HEK293 (cell line): Measurements from ENCODE around the gene IVD.
A peak's percentile ranks its signal among the peaks of the same experiment; 100 is the strongest.

ENCODE experiments used
- CTCF ChIA-PET: fragments of 350-600 bp; formaldehyde crosslinking; extraction: SDS; loops from one replicate; lab custom pipeline; 2021; ENCODE audit warnings: antibody characterized with exemption; lab: Yijun Ruan, JAX
- POLR2A ChIA-PET: fragments of 300-600 bp; formaldehyde crosslinking; extraction: SDS; loops from one replicate; lab custom pipeline; 2020; ENCODE audit warnings: antibody characterized with exemption, inconsistent platforms; lab: Yijun Ruan, JAX
- H3K27ac ChIP-seq: fragments of 200-500 bp; sonication (Bioruptor generic); 2 replicates; pipeline ENCODE4 v1.5.1; 2014; ENCODE audit warnings: low read depth, low read length, control low read depth, inconsistent platforms; ENCODE audit errors: extremely low read depth
- H3K36me3 ChIP-seq, 2 experiments: fragments of 200-500 bp in 1 of 2; sonication (Bioruptor generic) in 1 of 2; 1 replicate in 1 of 2; 2 replicates in 1 of 2; pipeline ENCODE4 v1.5.1; 2014 to 2017; ENCODE audit warnings: inconsistent platforms in 2 of 2, low read length in 2 of 2; ENCODE audit not compliant: control insufficient read depth in 2 of 2, insufficient read depth in 1 of 2
- H3K4me1 ChIP-seq: fragments of 200-500 bp; sonication (Bioruptor generic); 2 replicates; pipeline ENCODE4 v1.5.1; 2014; ENCODE audit warnings: mild to moderate bottlenecking, low read length, inconsistent platforms; ENCODE audit not compliant: control insufficient read depth, insufficient read depth
- H3K4me3 ChIP-seq: 2 replicates; pipeline ENCODE4 v1.5.1; 2011; ENCODE audit warnings: low read depth, mild to moderate bottlenecking, control low read depth, low read length, moderate library complexity
- H3K9me3 ChIP-seq: fragments of 200-500 bp; sonication (Bioruptor generic); 2 replicates; pipeline ENCODE4 v1.5.1; 2014; ENCODE audit warnings: low read depth, low read length, inconsistent platforms; ENCODE audit not compliant: control insufficient read depth, insufficient read depth
- EGR2 ChIP-seq: fragments of 450-650 bp; formaldehyde crosslinking; IDR thresholded peaks from 2 replicates; pipeline ENCODE4 v1.5.1; 2016; ENCODE audit warnings: low read depth, missing biosample characterization, missing genetic modification characterization
- KLF16 ChIP-seq: fragments of 450-650 bp; formaldehyde crosslinking; IDR thresholded peaks from 2 replicates; pipeline ENCODE4 v1.5.1; 2017; ENCODE audit warnings: missing biosample characterization, missing genetic modification characterization
- PRDM4 ChIP-seq: fragments of 450-650 bp; formaldehyde crosslinking; IDR thresholded peaks from 2 replicates; pipeline ENCODE4 v1.5.1; 2017; ENCODE audit warnings: missing biosample characterization, missing genetic modification characterization
- RBAK ChIP-seq: fragments of 450-650 bp; formaldehyde crosslinking; IDR thresholded peaks from 2 replicates; pipeline ENCODE4 v1.5.1; 2016; ENCODE audit warnings: missing biosample characterization, missing genetic modification characterization
- SCRT1 ChIP-seq: fragments of 450-650 bp; formaldehyde crosslinking; IDR thresholded peaks from 2 replicates; pipeline ENCODE4 v1.5.1; 2016; ENCODE audit warnings: missing biosample characterization, missing genetic modification characterization, borderline replicate concordance
- SP2 ChIP-seq: fragments of 450-650 bp; formaldehyde crosslinking; IDR thresholded peaks from 2 replicates; pipeline ENCODE4 v1.5.1; 2016; ENCODE audit warnings: missing biosample characterization, missing genetic modification characterization
- ZBTB20 ChIP-seq: fragments of 450-650 bp; formaldehyde crosslinking; IDR thresholded peaks from 2 replicates; pipeline ENCODE4 v1.5.1; 2016; ENCODE audit warnings: missing biosample characterization, missing genetic modification characterization
- ZBTB48 ChIP-seq: fragments of 450-650 bp; formaldehyde crosslinking; IDR thresholded peaks from 2 replicates; pipeline ENCODE4 v1.5.1; 2016; ENCODE audit warnings: missing biosample characterization, missing genetic modification characterization
- ZFHX2 ChIP-seq: fragments of 450-650 bp; formaldehyde crosslinking; conservative IDR thresholded peaks from 2 replicates; pipeline ENCODE4 v1.5.1; 2016; ENCODE audit warnings: missing biosample characterization, missing genetic modification characterization
- ZNF335 ChIP-seq: fragments of 450-650 bp; formaldehyde crosslinking; conservative IDR thresholded peaks from 2 replicates; pipeline ENCODE4 v1.5.1; 2016; ENCODE audit warnings: missing biosample characterization, missing genetic modification characterization
- ZNF510 ChIP-seq: fragments of 450-650 bp; formaldehyde crosslinking; IDR thresholded peaks from 2 replicates; pipeline ENCODE4 v1.5.1; 2018; ENCODE audit warnings: mild to moderate bottlenecking, missing genetic modification characterization, missing biosample characterization; ENCODE audit not compliant: insufficient replicate concordance
- ZNF548 ChIP-seq: fragments of 450-650 bp; formaldehyde crosslinking; IDR thresholded peaks from 2 replicates; pipeline ENCODE4 v1.5.1; 2016; ENCODE audit warnings: missing biosample characterization, missing genetic modification characterization
- ZNF692 ChIP-seq: fragments of 450-650 bp; formaldehyde crosslinking; IDR thresholded peaks from 2 replicates; pipeline ENCODE4 v1.5.1; 2016; ENCODE audit warnings: missing biosample characterization, missing genetic modification characterization
- ZSCAN23 ChIP-seq: fragments of 450-650 bp; formaldehyde crosslinking; IDR thresholded peaks from 2 replicates; pipeline ENCODE4 v1.5.1; 2016; ENCODE audit warnings: missing biosample characterization, missing genetic modification characterization
- TF ChIP-seq, protein P1 (sequence below): fragments of 450-650 bp; formaldehyde crosslinking; IDR thresholded peaks from 2 replicates; pipeline ENCODE4 v1.5.1; 2016; ENCODE audit warnings: missing biosample characterization, missing genetic modification characterization
- TF ChIP-seq, protein P2 (sequence below): fragments of 450-650 bp; formaldehyde crosslinking; IDR thresholded peaks from 2 replicates; pipeline ENCODE4 v1.5.1; 2016; ENCODE audit warnings: missing biosample characterization, missing genetic modification characterization, borderline replicate concordance
- TF ChIP-seq, protein P3 (sequence below): fragments of 450-650 bp; formaldehyde crosslinking; IDR thresholded peaks from 2 replicates; pipeline ENCODE4 v1.5.1; 2016; ENCODE audit warnings: missing biosample characterization, missing genetic modification characterization

Gene IVD

DNA sequence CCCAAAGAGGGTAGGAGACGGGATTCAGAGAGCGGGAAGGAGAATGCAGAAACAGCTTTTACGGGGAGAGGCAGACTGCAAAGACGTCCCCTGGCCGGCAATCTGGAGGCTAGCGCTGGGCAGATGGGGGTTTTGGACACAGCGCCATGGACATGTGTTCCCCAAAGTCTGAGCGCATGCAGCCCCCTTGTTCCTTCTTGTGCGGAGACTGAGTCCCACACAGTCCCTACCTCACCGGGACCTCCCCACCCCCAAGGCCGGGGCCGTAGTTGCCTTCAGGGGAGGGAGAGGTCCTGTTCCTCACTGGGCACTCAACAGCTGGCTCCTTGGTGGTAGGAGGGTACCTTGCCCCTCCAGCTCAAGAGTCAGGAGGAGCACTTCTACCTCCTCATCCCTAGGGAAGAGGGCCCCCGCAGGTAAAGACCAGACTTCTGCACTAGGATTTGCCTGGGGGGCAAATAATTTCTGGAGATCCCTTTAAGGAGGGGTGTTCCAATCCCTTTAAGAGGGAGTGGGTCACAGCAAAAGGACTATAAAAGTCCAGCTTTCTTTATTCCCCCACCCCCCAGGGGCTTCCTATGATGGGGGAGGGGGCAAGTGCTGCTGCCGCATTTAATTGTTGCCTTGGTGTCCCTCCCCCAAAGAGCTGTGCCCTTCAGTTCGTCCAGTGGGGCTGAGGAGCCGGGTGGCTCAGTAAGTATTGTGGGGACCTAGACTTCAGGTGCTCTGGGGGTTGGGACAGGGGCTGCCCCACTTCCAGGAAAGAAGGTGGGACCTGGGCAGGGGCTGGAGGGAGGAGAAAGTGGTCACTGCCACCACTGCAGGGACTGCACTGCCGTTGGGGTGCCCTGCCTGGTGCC is 31.5 kb downstream of the IVD start:
- Histone ChIP-seq H3K4me3 (no peak overlapping the region), H3K4me1 (peaks cover 7% of the 10 kb centered on the region; the same call in 1 of the 2 replicates), H3K27ac (no peak overlapping the region), H3K9me3 (no peaks in the 10 kb centered on the region), H3K36me3 (no peaks in the 10 kb centered on the region)
- TF ChIP-seq ZNF335 (tag by site-specific recombination) (peak; percentile 16; the same call in 1 of the 2 replicates), ZSCAN23 (tag by site-specific recombination) (no peak), ZBTB20 (tag by site-specific recombination) (peak; percentile 29), SP2 (tag by site-specific recombination) (0 out of 2 replicates have a peak, but pooled peaks have one; percentile 6), PRDM4 (tag by site-specific recombination) (0 out of 2 replicates have a peak, but pooled peaks have one; percentile 21), ZNF548 (no peak)
- TF ChIP-seq, protein P1, sequence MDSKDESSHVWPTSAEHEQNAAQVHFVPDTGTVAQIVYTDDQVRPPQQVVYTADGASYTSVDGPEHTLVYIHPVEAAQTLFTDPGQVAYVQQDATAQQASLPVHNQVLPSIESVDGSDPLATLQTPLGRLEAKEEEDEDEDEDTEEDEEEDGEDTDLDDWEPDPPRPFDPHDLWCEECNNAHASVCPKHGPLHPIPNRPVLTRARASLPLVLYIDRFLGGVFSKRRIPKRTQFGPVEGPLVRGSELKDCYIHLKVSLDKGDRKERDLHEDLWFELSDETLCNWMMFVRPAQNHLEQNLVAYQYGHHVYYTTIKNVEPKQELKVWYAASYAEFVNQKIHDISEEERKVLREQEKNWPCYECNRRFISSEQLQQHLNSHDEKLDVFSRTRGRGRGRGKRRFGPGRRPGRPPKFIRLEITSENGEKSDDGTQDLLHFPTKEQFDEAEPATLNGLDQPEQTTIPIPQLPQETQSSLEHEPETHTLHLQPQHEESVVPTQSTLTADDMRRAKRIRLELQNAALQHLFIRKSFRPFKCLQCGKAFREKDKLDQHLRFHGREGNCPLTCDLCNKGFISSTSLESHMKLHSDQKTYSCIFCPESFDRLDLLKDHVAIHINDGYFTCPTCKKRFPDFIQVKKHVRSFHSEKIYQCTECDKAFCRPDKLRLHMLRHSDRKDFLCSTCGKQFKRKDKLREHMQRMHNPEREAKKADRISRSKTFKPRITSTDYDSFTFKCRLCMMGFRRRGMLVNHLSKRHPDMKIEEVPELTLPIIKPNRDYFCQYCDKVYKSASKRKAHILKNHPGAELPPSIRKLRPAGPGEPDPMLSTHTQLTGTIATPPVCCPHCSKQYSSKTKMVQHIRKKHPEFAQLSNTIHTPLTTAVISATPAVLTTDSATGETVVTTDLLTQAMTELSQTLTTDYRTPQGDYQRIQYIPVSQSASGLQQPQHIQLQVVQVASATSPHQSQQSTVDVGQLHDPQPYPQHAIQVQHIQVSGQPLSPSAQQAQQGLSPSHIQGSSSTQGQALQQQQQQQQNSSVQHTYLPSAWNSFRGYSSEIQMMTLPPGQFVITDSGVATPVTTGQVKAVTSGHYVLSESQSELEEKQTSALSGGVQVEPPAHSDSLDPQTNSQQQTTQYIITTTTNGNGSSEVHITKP (tag by site-specific recombination) = peak; percentile 28; the same call in 1 of the 2 replicates
- CTCF ChIA-PET = no interaction called here
- POLR2A ChIA-PET = interaction anchor here (0.5 kb wide), 1 partner anchor 993 kb away, joined by 3 read pairs; no protein-coding TSS in a partner anchor

DNA sequence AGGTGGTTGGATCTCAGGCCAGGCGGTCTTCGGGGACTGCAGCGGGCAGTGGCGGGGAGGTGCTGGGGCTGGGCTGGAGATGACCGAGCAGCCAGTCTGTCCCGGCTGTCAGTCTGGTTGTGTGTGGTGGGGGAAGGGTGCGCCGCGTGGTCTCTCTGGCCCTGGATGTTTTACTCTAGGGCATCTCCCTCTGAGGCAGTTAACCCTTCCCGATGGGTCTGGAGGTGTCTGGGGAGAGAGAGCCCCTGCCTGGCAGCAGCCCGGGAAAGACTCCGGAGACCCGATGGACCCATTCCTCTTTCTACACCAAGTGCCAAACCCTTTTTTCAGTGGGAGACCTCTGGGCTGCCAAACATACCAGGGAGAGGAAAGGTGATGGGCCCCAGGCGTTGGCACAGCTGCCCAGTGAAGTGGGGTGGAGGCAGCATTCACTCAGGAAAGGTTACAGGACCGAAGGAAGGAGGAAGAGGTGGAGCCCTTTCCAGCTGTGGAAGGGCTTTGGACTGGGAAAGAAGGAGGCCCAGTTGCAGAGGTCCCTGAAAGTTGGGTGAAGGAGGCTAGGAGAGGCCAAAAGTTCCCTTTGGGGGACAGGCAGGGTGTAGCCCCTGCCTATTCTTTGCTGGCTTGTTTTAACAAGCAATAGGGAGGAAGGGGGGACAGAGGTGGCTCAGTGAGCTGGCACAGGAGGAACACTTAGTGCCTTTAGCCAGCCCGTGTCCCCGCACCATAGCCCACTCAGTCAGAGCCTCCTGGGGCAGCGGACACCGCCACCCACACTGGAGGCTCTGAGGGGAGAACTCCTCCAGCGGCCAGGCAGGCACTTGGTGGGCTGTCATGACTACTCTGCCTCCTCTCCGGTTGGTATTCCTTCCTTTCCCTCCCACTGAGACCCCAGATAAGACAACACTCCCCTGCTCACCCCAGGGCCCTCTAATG is 32.4 kb downstream of the IVD start:
- no peak overlapping the region for H3K27ac ChIP-seq
- CTCF ChIA-PET = no interaction called here
- TF ChIP-seq ZBTB48 (tag by site-specific recombination) = no peak
- no peak for TF ChIP-seq ZNF692 (tag by site-specific recombination)
- TF ChIP-seq, protein P2, sequence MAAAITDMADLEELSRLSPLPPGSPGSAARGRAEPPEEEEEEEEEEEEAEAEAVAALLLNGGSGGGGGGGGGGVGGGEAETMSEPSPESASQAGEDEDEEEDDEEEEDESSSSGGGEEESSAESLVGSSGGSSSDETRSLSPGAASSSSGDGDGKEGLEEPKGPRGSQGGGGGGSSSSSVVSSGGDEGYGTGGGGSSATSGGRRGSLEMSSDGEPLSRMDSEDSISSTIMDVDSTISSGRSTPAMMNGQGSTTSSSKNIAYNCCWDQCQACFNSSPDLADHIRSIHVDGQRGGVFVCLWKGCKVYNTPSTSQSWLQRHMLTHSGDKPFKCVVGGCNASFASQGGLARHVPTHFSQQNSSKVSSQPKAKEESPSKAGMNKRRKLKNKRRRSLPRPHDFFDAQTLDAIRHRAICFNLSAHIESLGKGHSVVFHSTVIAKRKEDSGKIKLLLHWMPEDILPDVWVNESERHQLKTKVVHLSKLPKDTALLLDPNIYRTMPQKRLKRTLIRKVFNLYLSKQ (tag by site-specific recombination) = no peak
- no peak for TF ChIP-seq KLF16 (tag by site-specific recombination)
- TF ChIP-seq EGR2 = peak; percentile 70
- no peak for TF ChIP-seq ZNF510 (tag by site-specific recombination)
- no peak for TF ChIP-seq SCRT1 (tag by site-specific recombination)
- TF ChIP-seq ZFHX2 (tag by site-specific recombination) = peak; percentile 62
- no peak for TF ChIP-seq RBAK
- TF ChIP-seq, protein P3, sequence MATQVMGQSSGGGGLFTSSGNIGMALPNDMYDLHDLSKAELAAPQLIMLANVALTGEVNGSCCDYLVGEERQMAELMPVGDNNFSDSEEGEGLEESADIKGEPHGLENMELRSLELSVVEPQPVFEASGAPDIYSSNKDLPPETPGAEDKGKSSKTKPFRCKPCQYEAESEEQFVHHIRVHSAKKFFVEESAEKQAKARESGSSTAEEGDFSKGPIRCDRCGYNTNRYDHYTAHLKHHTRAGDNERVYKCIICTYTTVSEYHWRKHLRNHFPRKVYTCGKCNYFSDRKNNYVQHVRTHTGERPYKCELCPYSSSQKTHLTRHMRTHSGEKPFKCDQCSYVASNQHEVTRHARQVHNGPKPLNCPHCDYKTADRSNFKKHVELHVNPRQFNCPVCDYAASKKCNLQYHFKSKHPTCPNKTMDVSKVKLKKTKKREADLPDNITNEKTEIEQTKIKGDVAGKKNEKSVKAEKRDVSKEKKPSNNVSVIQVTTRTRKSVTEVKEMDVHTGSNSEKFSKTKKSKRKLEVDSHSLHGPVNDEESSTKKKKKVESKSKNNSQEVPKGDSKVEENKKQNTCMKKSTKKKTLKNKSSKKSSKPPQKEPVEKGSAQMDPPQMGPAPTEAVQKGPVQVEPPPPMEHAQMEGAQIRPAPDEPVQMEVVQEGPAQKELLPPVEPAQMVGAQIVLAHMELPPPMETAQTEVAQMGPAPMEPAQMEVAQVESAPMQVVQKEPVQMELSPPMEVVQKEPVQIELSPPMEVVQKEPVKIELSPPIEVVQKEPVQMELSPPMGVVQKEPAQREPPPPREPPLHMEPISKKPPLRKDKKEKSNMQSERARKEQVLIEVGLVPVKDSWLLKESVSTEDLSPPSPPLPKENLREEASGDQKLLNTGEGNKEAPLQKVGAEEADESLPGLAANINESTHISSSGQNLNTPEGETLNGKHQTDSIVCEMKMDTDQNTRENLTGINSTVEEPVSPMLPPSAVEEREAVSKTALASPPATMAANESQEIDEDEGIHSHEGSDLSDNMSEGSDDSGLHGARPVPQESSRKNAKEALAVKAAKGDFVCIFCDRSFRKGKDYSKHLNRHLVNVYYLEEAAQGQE (tag by site-specific recombination) = no peak

More for the DNA sequence above, 32.4 kb downstream of the IVD start:
- Histone ChIP-seq H3K36me3 (no peaks in the 10 kb centered on the region), H3K9me3 (no peaks in the 10 kb centered on the region), H3K4me3 (no peak overlapping the region), H3K4me1 (peaks cover 9% of the 10 kb centered on the region)
- POLR2A ChIA-PET = interaction anchor here (0.5 kb wide), 1 partner anchor 992 kb away, joined by 3 read pairs; no protein-coding TSS in a partner anchor
